ENCODE results near the gene COL5A2.

- TF ChIP-seq POLR2A (IDR thresholded peaks at IDR 0.05): no peak
- TF ChIP-seq, protein P1, sequence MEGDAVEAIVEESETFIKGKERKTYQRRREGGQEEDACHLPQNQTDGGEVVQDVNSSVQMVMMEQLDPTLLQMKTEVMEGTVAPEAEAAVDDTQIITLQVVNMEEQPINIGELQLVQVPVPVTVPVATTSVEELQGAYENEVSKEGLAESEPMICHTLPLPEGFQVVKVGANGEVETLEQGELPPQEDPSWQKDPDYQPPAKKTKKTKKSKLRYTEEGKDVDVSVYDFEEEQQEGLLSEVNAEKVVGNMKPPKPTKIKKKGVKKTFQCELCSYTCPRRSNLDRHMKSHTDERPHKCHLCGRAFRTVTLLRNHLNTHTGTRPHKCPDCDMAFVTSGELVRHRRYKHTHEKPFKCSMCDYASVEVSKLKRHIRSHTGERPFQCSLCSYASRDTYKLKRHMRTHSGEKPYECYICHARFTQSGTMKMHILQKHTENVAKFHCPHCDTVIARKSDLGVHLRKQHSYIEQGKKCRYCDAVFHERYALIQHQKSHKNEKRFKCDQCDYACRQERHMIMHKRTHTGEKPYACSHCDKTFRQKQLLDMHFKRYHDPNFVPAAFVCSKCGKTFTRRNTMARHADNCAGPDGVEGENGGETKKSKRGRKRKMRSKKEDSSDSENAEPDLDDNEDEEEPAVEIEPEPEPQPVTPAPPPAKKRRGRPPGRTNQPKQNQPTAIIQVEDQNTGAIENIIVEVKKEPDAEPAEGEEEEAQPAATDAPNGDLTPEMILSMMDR (IDR thresholded peaks at IDR 0.05): no peak
Observed at GRCh38 chr2:189047171-189047888, 132.2 kb downstream of the COL5A2 start.

Data from right lobe of liver (tissue), 4 donors.